ENCODE measurements around the gene MFSD2B. TPM values are rescaled to one million over a fixed set of nuclear protein-coding genes. Genes with fewer than 3 reads are reported as not detected.

MFSD2B gene
- total RNA-seq, 1 donor from 2014 or later = 0.10 TPM

DNA sequence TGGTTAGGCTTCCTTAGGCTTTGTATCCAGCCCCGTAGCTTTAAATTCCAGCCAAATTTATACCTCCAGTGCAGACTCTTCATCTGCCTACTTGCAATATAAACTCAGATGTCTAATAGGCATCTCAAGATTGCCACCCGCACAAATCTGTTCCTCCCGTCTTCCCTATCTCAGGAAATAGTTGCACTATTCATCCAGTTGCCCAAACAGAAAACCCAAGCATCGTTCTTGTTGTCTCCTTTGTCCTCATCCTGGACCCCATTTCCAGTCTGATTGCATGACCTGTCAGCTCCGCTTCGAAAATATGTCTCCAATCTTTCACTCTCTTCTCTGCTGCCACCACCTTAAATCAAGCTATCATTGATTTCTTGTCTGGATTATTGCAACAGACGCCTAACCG lies 41.9 kb downstream of the MFSD2B start:
- no peak for DNase-seq

DNA sequence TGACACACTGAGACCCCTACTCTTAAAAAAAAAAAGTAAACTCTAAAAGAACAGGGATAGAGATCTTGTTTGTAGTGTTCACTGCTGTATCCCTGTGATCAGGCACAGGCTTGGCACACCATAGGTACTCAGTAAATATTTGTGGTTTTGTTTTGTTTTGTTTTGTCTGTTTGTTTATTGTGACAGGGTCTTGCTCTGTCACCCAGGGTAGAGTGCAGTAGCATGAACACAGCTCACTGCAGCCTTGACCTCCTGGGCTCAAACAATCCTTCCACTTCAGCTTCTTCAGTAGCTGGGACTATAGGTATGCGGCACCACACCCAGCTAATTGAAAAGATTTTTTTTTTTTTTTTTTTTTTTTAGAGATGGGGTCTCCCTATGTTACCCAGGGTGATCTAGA lies 43.1 kb downstream of the MFSD2B start:
- DNase-seq = no peak

DNA sequence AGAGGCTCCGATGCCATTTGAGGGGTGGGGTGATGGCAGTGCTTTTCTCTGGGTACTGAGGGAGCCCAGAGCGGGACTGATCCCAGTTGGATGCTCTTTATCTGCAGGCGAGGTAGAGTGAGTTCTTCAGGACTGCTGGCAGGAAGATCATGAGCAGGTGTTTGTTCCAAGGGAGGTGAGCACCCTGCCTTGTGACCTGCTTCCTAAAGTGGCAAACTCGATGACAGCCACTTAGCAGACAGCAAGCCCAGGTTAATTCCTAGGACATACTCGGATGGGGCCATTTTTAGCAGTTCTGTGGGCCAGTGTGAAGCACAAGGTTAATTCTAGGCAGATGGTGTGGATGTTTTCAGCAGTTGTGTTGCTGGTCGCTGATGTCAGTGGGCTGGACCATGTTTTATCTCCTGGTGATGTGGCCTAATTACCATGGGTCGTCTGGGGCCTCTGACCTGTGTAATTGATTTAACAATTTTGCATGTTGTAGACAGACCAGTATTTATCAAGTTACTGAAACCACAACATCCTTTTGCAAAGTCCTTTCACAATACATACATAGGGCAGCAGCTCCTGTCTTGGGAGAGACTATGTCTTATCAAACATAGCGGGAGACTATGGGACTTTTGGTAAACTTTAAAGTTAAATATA lies 44.6 kb downstream of the MFSD2B start:
- no peak for DNase-seq

DNA sequence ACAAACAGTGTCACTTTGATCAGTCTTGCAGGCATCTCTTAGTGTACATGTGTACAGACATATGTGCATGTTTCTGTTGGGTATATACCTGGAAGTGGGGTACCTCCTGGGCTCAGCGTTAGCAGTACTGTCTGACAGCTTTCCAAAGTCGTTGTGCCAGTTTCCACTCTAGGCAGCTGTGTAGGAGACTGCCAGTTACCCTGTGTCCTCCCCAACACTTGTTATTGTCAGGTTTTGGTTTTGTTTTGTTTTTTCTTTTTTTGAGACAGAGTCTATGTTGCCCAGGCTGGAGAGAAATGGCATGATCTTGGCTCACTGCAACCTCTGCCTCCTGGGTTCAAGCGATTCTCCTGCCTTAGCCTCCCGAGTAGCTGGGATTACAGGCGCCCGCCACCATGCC lies 45.9 kb downstream of the MFSD2B start:
- DNase-seq = no peak

DNA sequence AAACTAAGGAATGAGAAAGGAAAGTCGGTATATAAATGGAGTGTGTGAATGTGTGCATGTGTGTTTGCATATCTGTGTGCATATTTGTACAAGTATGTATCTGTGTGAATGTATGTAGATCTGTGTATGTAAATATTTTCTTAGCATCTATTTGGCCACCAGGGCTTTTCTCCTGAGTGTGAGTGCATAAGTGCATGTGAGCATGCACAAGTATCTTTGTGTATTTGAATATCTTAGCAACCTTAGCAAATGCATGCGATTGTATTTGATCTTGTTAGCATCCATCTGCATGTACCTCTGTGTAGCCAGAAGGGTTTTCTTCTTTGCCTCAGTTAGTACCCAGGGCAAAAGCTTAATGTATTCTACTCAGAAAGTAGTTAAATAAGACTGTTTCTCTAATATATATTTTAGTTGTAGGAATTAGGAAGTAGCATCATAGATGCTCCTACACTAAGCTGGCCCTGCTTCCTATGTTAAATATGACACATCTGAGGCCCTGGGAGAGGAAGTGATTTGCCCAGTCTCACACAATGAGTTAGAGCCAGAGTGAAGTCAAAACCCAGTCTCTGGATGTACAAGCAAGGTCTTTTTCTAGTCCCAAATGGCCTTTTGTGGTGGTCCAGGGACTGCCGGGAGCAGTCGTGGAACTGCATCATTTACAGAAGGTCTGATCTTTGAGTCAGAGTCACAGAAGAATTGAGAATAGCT lies 48.8 kb downstream of the MFSD2B start:
- no peak for DNase-seq

DNA sequence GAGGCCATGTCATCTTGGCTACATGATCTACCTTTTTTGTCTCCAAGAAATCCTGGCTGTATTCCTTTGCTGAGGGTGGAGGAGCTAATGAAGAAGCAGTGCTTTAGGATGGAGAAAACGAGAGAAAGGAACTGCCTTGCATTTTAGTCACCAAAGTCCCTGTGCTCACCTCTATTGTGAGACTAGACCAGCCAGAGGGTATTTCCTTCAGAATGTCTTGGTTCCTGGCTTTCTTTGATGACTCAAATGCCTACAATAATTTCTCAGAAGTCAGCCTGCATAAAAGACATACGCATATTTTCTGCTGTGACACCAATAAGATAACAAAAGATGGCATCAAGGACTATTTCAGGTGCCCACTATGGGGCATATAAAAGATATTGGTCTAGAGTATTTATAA lies 55.5 kb downstream of the MFSD2B start:
- no peak for DNase-seq

DNA sequence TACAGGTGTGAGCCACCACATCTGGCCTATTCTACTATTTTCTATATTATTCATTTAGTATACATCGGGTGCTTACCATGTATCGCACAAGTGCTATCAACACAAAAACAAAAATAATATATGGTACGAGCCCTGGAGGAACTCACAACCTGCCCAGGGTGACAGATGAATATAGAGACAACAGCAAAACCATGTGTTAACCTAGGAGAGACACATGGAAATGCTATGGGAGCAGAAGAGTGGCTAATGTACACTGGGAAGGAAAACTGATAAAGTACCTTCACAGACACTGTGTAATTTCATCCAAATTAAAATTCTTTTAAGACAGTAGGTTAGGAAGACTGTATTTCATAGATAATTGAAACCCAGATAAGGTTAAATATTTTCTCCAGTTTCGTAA lies 62.4 kb downstream of the MFSD2B start:
- no peak for DNase-seq

DNA sequence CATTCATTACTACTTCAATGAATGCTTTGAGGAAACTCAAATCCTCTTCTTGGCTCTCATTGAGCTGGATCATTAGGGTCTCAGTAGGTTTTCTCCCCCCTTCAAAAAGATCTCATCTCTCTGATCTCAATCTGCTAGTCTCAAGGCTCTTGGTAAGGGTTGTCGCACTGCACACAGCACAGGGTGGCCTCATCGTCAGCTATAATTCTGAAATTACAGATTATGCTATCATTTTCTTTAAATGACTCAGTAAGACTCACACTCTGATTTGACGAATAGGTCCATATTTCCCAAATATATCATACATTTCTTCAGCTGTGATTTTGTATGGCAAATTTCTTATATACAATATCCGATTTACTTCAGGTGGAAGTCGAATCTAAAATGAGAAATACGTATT lies 63.9 kb downstream of the MFSD2B start:
- DNase-seq = no peak

DNA sequence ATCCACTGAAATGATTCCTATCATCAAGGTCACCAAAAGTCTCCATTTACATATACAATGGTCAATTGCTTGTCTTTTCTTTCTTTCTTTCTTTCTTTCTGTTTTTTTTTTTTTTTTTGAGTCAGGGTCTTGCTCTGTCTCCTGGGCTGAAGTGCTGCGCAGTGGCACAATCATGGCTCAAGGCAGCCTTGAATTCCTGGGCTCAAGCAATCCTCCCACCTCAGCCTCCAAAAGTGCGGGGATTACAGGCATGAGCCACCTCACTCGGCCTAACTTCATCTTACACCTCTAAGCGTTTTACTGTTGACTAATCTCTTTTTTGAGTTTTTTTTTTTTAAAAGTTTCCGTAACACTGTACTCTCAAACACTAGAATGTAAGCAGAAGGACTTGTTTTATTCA lies 65.4 kb downstream of the MFSD2B start:
- DNase-seq = no peak

Small RNA genes within 50 kb of the gene (small RNA-seq; reads per million reads assigned to genes)
- not detected for gene RN7SL610P (ENCODE audit: low replicate concordance)
- gene RNU6-370P (ENCODE audit: low replicate concordance) = not detected

Other genes starting within 250 kb of the MFSD2B start
- 49.9 TPM for gene ATAD2B, start 83.0 kb upstream of the MFSD2B start, total RNA-seq
- 30.6 TPM for gene UBXN2A, start 69.6 kb upstream of the MFSD2B start, total RNA-seq
- gene WDCP, start 37.3 kb downstream of the MFSD2B start, total RNA-seq = 12.6 TPM
- 6.1 TPM for gene FKBP1B, start 39.7 kb downstream of the MFSD2B start, total RNA-seq
- gene SF3B6, start 66.2 kb downstream of the MFSD2B start, total RNA-seq = 110 TPM
- 29.1 TPM for gene TP53I3, start 74.7 kb downstream of the MFSD2B start, total RNA-seq
- gene PFN4, start 113.2 kb downstream of the MFSD2B start, total RNA-seq = not detected
- 39.4 TPM for gene FAM228B, start 113.4 kb downstream of the MFSD2B start, total RNA-seq
- 1.3 TPM for gene FAM228A, start 165.0 kb downstream of the MFSD2B start, total RNA-seq